GM23248 (cell line): Measurements from ENCODE around the gene MYL6B. TPM values are rescaled to one million over a fixed set of nuclear protein-coding genes. Genes with fewer than 3 reads are reported as not detected.

ENCODE experiments used
- DNase-seq: peaks from one replicate; pipeline ENCODE4 v3.0.0-alpha.2; 2015
- H2AFZ ChIP-seq: fragments of 200-600 bp; sonication (generic); 2 replicates; pipeline ENCODE4 v1.6.1; 2016; ENCODE audit warnings: antibody characterized with exemption
- H3F3A ChIP-seq: fragments of 200-600 bp; sonication (generic); 2 replicates; pipeline ENCODE4 v1.6.1; 2016; ENCODE audit warnings: mild to moderate bottlenecking, antibody characterized with exemption, mixed run types; ENCODE audit not compliant: insufficient read depth
- H3K27ac ChIP-seq: fragments of 200-600 bp; sonication (generic); 2 replicates; pipeline ENCODE4 v1.5.1; 2016; ENCODE audit warnings: mild to moderate bottlenecking
- H3K27me3 ChIP-seq: fragments of 200-600 bp; sonication (generic); replicated peaks from 2 replicates; pipeline ENCODE4 v1.6.1; 2016; ENCODE audit warnings: mild to moderate bottlenecking; ENCODE audit not compliant: insufficient read depth
- H3K36me3 ChIP-seq: fragments of 200-600 bp; sonication (generic); 2 replicates; pipeline ENCODE4 v1.6.1; 2016; ENCODE audit warnings: low read depth, mild to moderate bottlenecking
- H3K4me1 ChIP-seq: fragments of 200-600 bp; sonication (generic); 2 replicates; pipeline ENCODE4 v1.6.1; 2016; ENCODE audit warnings: mild to moderate bottlenecking; ENCODE audit not compliant: insufficient read depth
- H3K4me2 ChIP-seq: fragments of 200-600 bp; sonication (generic); one replicate; pipeline ENCODE4 v1.6.1; 2016; ENCODE audit warnings: mild to moderate bottlenecking; ENCODE audit not compliant: unreplicated experiment
- H3K4me3 ChIP-seq: fragments of 200-600 bp; sonication (generic); 2 replicates; pipeline ENCODE4 v1.5.1; 2016; ENCODE audit warnings: mild to moderate bottlenecking
- H3K79me2 ChIP-seq: fragments of 200-600 bp; sonication (generic); 2 replicates; pipeline ENCODE4 v1.6.1; 2016; ENCODE audit warnings: mild to moderate bottlenecking; ENCODE audit not compliant: insufficient read depth
- H3K9ac ChIP-seq: fragments of 200-600 bp; sonication (generic); 2 replicates; pipeline ENCODE4 v1.6.1; 2016; ENCODE audit warnings: mild to moderate bottlenecking
- H3K9me2 ChIP-seq: fragments of 200-600 bp; sonication (generic); 2 replicates; pipeline ENCODE4 v1.6.1; 2016; ENCODE audit warnings: mixed run types, mild to moderate bottlenecking, moderate library complexity; ENCODE audit not compliant: insufficient read depth
- H3K9me3 ChIP-seq: fragments of 200-600 bp; sonication (generic); one replicate; pipeline ENCODE4 v1.6.1; 2017; ENCODE audit warnings: low read depth
- H4K20me1 ChIP-seq: fragments of 200-600 bp; sonication (generic); 2 replicates; pipeline ENCODE4 v1.6.0; 2016; ENCODE audit not compliant: insufficient read depth
- EZH2 ChIP-seq: fragments of 200-600 bp; sonication (generic); IDR thresholded peaks from 2 replicates; pipeline ENCODE4 v1.6.1; 2018; ENCODE audit warnings: antibody characterized with exemption, mild to moderate bottlenecking; ENCODE audit not compliant: insufficient read depth, poor library complexity, severe bottlenecking
- EZH2phosphoT487 ChIP-seq: fragments of 200-600 bp; sonication (generic); IDR thresholded peaks from 2 replicates; pipeline ENCODE4 v1.6.1; 2018; ENCODE audit warnings: antibody characterized with exemption, moderate library complexity, mild to moderate bottlenecking, low read depth; ENCODE audit not compliant: insufficient read depth
- WGBS, 2 experiments: methylation state at CpG; one replicate each; pipeline ENCODE4 v1.1.6; 2015 to 2017; ENCODE audit warnings: low lambda C conversion rate in 2 of 2, low coverage in 1 of 2; ENCODE audit errors: missing lambda C conversion rate in 2 of 2; 5-methylcytosine and 5-hydroxymethylcytosine counted together
- in situ Hi-C: fragments of 300-500 bp; cut with MboI; formaldehyde crosslinking; loops from 2 replicates; pipeline ENCODE4 v1.15.0; 2020
- polyA plus RNA-seq: library from polyadenylated mRNA; unstranded; fragments of >200 nt; fragmentation: Nextera tagmentation; extraction: Ambion mirVana; gene quantifications from 2 replicates; pipeline ENCODE4 v1.2.1, GENCODE V29; 2016
- total RNA-seq: library from RNA; depleted of rRNA; stranded (reverse); fragments of >200 nt; shearing (Covaris generic); gene quantifications from 2 replicates; pipeline ENCODE4 v1.2.3, GENCODE V29; 2014; rRNA removed

Gene MYL6B
- 23.5 and 53.2 TPM in 2 replicates for total RNA-seq
- polyA plus RNA-seq: 67.8 and 72.8 TPM in 2 replicates

- Histone ChIP-seq H3K36me3 (no peaks in the 10 kb centered on the region), H3K9ac (peak within 1 kb of the TSS; percentile 82), H3K27ac (peak within 1 kb of the TSS; percentile 81), H3F3A (peaks cover 16% of the 10 kb centered on the region; the same call in 1 of the 2 replicates), H3K4me3 (peak within 1 kb of the TSS; percentile 78), H4K20me1 (no peaks in the 10 kb centered on the region), H3K4me1 (peaks cover 16% of the 10 kb centered on the region), H3K79me2 (peaks cover 20% of the 10 kb centered on the region), H3K9me3 (no peaks in the 10 kb centered on the region), H3K9me2 (no peaks in the 10 kb centered on the region), H3K4me2 (peak within 1 kb of the TSS; percentile 87), H3K27me3 (no peaks in the 10 kb centered on the region), H2AFZ (peak within 1 kb of the TSS; percentile 92)
- TF ChIP-seq EZH2phosphoT487 (no peak), EZH2 (no peak)
- 1% methylated on average over 23 to 28 of the region's 37 CpGs for WGBS, 2 experiments
- peak; percentile 98 for DNase-seq
- in situ Hi-C loops: no loop called here
Observed at GRCh38 chr12:56152132-56152755, at the start of gene MYL6B. MYL6B (plus strand) TSS chr12:56152587; CDS start chr12:56153919, 1,332 bp downstream.

GRCh38 chr12:56102683-56103065 lies 49.7 kb upstream of the MYL6B start:
- Histone ChIP-seq H3K9me3 (no peaks in the 10 kb centered on the region), H3K4me2 (no peak overlapping the region), H3K9ac (no peak overlapping the region), H3K27ac (no peak overlapping the region), H3K9me2 (no peaks in the 10 kb centered on the region), H4K20me1 (no peaks in the 10 kb centered on the region), H3K36me3 (peaks cover 10% of the 10 kb centered on the region; the same call in 1 of the 2 replicates), H3F3A (no peaks in the 10 kb centered on the region), H3K79me2 (peaks cover 33% of the 10 kb centered on the region), H3K4me1 (peaks cover 21% of the 10 kb centered on the region), H2AFZ (no peak overlapping the region), H3K4me3 (no peak overlapping the region), H3K27me3 (peaks cover under 1% of the 10 kb centered on the region; the same call in 1 of the 2 replicates)
- WGBS, 2 experiments: 94 to 100% methylated on average over 1 of the region's 1 CpG
- no peak for DNase-seq
- TF ChIP-seq EZH2phosphoT487: no peak
- TF ChIP-seq EZH2: no peak
- in situ Hi-C loops: no loop called here

GRCh38 chr12:56103066-56103711 lies 49.2 kb upstream of the MYL6B start:
- H3K4me1 ChIP-seq: peaks cover 21% of the 10 kb centered on the region
- no peaks in the 10 kb centered on the region for H4K20me1 ChIP-seq
- H3K36me3 ChIP-seq: peaks cover 16% of the 10 kb centered on the region; the same call in 1 of the 2 replicates
- 51 to 57% methylated on average over 6 of the region's 6 CpGs for WGBS, 2 experiments
- no peaks in the 10 kb centered on the region for H3K9me3 ChIP-seq
- H2AFZ ChIP-seq: peak overlapping the region; percentile 94
- no peak for TF ChIP-seq EZH2phosphoT487
- no peak for TF ChIP-seq EZH2
- H3K79me2 ChIP-seq: peaks cover 38% of the 10 kb centered on the region
- no peak overlapping the region for H3K27ac ChIP-seq
- peak overlapping the region; percentile 94 for H3K4me2 ChIP-seq
- peaks cover 2% of the 10 kb centered on the region; the same call in 1 of the 2 replicates for H3F3A ChIP-seq
- H3K4me3 ChIP-seq: peak overlapping the region; percentile 90
- DNase-seq: no peak
- no peaks in the 10 kb centered on the region for H3K9me2 ChIP-seq
- in situ Hi-C loops: no loop called here
- H3K9ac ChIP-seq: peak overlapping the region; percentile 90
- no peaks in the 10 kb centered on the region for H3K27me3 ChIP-seq

- 1% methylated on average over 8 of the region's 8 CpGs for WGBS, 2 experiments
- Histone ChIP-seq H2AFZ (peak overlapping the region; percentile 94), H3K36me3 (peaks cover 21% of the 10 kb centered on the region), H3K4me1 (peaks cover 21% of the 10 kb centered on the region), H3K9me2 (no peaks in the 10 kb centered on the region), H4K20me1 (no peaks in the 10 kb centered on the region), H3K4me2 (peak overlapping the region; percentile 94), H3K79me2 (peaks cover 44% of the 10 kb centered on the region), H3F3A (peaks cover 8% of the 10 kb centered on the region; the same call in 1 of the 2 replicates), H3K27ac (no peak overlapping the region), H3K9me3 (no peaks in the 10 kb centered on the region), H3K9ac (peak overlapping the region; percentile 90), H3K27me3 (no peaks in the 10 kb centered on the region), H3K4me3 (peak overlapping the region; percentile 90)
- TF ChIP-seq EZH2phosphoT487: no peak
- no peak for TF ChIP-seq EZH2
- in situ Hi-C loops: no loop called here
- no peak for DNase-seq
Observed at GRCh38 chr12:56103823-56104108, 48.6 kb upstream of the MYL6B start.
